NB4 (cell line): ENCODE results near the gene CGB7.

Experiments
- CTCF ChIP-seq: IDR thresholded peaks from one replicate; pipeline ENCODE4 v1.5.1; 2012; ENCODE audit warnings: low read depth, low read length
- MAX ChIP-seq: IDR thresholded peaks from 2 replicates; pipeline ENCODE4 v1.6.1; 2011; ENCODE audit warnings: low read depth, low read length
- MYC ChIP-seq: IDR thresholded peaks from 2 replicates; pipeline ENCODE4 v1.6.1; 2011; ENCODE audit warnings: low read depth, low read length
- POLR2A ChIP-seq: IDR thresholded peaks from 2 replicates; pipeline ENCODE4 v1.6.1; 2011; ENCODE audit warnings: mild to moderate bottlenecking; ENCODE audit not compliant: insufficient read length; ENCODE audit errors: extremely low read depth

GRCh38 chr19:49086296-49086695 lies 28.7 kb upstream of the CGB7 start:
- TF ChIP-seq POLR2A (no peak), CTCF (no peak), MAX (no peak), MYC (no peak)
